MV-4-11 (cell line): ENCODE measurements around the gene PARP14.
"Not testable (repeated sequence)": the region's sequence is repeated elsewhere in the genome, so short reads cannot be mapped to it uniquely, and the experiment has no call there.

Source experiments
- DNase-seq: peaks from one replicate; lab custom pipeline; 2025; lab: John Stamatoyannopoulos, UW

The PARP14 gene

GRCh38 chr3:122727294-122727693 is 46.7 kb downstream of the PARP14 start:
- no peak for DNase-seq

- no peak for DNase-seq
Observed at GRCh38 chr3:122727766-122728165, 47.1 kb downstream of the PARP14 start.

GRCh38 chr3:122728186-122728585 is 47.5 kb downstream of the PARP14 start:
- no peak for DNase-seq

DNA sequence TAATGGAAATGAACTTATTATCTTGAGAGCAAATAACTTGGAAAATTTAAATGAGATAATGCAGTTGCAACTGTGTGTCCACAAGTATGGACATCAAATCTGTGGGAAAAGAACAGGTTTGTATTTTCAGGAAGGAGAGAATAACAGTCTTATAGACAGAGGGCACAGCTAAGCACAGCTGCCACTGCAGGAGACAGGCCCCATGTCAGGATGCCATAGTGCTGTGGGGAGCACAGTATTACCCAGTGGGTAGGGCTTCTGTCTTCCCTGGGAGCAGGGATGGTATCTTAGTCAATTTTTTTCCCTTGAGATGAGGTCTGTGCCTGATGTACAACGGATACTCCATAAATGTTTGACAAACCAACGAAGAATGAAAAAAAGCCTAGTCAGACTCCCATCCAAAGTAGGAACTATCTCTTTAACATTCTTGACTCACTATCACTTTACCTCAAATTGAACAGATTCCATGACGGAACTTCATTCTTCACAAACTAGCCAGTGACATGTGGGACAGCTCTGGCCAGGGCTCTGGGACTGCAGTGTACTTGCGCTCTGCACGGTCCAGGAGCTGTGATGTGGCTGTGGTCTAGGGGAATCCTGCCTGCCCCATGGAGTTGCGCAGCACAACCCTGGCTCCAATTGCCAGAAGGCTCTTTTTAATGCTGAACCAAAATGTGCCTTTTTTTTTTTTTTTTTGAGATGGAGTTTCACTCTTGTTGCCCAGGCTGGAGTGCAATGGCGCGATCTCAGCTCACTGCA is 48.3 kb downstream of the PARP14 start:
- no peak for DNase-seq

DNA sequence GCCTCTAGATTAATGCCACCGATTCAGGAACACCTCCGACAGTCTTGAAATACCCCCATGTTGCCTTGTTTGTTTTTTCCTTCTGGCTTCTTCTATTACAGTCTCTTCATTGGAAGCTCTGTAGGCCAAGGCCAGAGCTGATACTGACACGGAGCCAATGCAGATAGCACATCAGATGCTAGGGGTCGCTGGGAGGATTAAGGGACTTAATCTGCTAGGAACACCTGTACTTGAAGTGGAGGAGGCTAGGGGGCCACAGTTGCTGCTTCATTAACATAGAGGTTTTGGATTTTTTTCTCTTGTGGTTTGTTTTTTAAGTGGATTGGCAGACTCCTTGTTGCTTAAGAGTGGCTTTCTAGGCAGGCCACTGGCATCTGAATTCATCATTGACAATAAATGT is 49.6 kb downstream of the PARP14 start:
- DNase-seq, result no peak

- DNase-seq, result not testable (repeated sequence)
Observed at GRCh38 chr3:122732682-122733525, 52.3 kb downstream of the PARP14 start.

DNA sequence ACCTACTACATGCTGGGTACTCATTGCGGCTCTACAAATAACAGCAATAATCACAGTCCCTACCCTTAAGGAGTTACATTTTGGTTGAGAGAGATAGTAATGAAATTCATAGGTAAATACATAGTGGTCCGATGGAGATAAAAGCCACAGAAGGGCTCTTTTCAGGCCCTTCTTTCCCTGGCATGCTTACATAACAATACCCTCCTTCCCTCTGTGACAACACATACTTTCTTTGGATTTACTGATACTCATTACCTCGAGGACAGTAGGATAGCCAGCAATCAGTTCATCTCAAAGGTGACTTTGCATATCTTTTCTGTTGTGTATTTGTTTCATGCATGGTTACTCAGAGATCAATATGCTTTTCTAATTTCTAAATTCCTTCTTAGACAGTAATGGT is 58.5 kb downstream of the PARP14 start:
- no peak for DNase-seq

- no peak for DNase-seq
Observed at GRCh38 chr3:122742234-122742633, 61.6 kb downstream of the PARP14 start.

DNA sequence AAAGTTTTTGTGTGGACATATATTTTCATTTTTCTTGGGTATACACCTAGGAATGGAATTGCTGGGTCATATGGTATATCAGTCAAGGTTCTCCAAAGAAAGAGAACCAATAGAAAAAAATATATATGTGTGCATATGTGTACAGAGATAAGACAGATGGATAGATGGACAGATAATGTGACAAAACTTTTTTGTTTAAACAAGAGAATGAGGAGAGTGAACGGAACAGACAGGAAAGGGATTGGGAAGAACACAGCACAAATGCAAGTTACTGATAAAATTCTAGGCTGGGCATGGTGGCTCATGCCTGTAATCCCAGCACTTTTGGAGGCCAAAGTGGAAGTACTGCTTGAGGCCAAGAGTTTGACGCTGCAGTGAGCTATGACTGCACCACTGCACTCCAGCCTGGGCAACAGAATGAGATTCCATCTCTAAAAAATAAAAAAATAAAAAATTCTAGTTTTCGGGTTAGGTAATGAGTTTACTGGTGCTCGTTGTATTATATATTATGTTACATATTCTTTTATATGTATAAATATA is 63.0 kb downstream of the PARP14 start:
- DNase-seq, result no peak

- DNase-seq, result no peak
Observed at GRCh38 chr3:122745369-122746021, 64.9 kb downstream of the PARP14 start.

DNA sequence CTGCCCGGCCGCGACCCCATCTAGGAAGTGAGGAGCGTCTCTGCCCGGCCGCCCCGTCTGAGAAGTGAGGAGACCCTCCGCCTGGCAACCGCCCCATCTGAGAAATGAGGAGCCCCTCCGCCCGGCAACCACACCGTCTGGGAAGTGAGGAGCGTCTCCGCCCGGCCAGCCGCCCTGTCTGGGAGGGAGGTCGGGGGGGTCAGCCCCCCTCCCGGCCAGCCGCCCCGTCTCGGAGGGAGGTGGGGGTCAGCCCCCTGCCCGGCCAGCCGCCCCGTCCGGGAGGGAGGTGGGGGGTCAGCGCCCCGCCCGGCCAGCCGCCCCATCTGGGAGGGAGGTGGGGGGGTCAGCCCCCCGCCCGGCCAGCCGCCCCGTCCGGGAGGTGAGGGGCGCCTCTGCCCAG is 66.7 kb downstream of the PARP14 start:
- not testable (repeated sequence) for DNase-seq

- DNase-seq, result no peak
Observed at GRCh38 chr3:122748347-122748746, 67.7 kb downstream of the PARP14 start.

DNA sequence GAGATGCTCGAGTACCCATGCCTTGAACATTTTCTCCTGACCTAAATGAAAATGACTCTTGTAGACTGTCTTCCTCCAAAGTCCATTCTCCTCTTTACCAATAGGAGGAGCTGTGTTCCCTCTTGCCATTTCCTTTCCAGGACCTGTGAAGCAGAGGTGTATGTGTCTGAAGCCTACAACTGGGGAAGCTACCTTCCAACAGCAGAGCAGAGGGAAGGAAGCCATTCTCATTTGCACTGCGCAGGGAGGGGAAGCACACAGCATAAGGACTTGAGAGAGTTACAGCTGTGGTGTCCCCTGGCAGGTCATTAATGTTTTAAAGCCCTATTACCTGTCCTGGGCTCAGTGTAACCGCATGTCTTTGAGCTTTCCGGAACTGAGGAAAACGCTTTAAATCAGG is 74.3 kb downstream of the PARP14 start:
- DNase-seq, result no peak

DNA sequence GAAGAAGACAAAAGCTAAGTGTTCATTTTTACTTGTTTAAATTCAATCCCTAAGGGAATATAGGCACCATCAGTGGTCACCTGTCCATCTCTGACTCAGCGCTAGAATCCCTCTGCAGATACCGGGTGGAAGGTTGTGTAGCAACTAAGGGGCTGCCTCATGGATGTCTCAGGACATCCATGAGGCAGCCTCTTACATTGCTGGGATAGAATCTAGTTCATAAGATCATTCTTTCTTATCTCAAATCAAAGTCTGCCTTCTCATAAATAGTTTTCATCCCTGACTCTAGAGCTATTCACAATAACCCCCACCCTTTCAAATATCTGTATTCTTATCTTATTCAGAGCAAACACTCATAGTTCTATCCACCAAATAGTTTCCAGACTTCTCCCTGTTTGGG is 74.9 kb downstream of the PARP14 start:
- DNase-seq, result no peak

DNA sequence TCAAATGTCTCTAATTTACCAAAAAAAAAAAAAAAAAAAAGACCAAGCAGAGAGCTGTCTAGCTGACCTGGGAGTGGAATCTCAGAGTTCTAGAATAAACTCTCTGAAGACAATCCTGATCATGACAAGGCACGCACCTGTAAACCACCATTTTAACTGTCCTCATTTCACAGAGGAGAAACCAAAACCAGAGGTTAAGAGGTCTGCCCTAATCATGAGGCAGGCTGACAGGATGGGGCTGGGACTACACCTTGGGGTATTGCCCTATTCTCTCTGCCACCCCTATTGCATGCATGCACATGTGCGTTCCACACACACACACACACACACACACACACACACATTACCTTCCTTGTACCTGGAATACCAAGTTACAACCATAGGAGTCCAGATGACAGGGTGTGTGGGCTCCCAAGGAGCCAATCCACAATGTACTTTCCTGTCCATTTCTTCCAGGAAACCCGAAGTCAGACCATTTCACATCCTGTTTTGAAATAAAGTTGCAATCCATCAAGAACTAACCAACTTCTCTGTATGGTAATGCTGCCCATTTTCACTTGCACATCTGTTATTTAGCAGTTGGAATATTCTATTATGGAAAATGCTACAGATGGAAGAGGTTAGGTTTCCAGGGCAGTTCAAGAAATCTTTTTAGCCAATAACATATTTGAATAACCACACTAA is 78.4 kb downstream of the PARP14 start:
- no peak for DNase-seq

DNA sequence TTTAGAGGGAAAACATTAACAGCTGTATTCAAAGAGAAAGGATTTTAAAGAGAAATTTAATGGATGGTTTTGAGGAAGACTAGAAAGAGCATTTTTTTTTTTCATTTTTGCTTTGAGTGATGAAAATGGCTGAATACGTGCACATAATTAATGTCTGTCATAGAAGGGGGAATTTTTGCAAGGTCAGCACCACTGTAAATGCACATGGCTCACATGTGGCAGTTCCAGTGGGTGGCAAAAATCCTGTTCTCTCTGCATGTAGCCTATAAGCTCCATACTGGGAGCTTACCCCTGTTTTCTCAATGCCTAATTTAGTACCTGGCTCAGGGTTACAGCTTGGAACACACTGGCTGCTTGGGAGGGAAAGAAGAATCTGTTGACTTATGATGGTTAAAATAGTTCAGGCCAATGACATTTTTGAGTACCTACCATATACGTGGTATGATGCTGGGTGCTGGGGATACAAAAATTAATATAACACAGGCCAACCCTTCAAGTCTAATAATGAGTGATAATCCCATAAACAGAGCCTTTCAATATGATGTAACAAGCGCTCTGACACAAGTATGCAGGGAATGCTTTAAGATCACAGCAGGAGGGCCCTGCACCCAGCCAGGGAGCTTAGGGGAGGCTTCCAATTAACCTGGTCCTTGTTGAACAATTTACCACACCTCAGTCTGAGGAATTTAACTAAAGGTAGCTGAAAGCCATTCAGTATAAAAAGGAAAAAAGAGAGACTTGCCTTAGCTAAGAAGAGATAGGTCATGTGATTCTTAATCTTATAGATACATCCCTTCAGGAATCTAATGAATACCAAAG is 80.0 kb downstream of the PARP14 start:
- DNase-seq, result no peak

- DNase-seq, result no peak
Observed at GRCh38 chr3:122766430-122766829, 85.8 kb downstream of the PARP14 start.

- no peak for DNase-seq
Observed at GRCh38 chr3:122767540-122768372, 87.1 kb downstream of the PARP14 start.

GRCh38 chr3:122770521-122771202 is 90.0 kb downstream of the PARP14 start:
- DNase-seq, result no peak

DNA sequence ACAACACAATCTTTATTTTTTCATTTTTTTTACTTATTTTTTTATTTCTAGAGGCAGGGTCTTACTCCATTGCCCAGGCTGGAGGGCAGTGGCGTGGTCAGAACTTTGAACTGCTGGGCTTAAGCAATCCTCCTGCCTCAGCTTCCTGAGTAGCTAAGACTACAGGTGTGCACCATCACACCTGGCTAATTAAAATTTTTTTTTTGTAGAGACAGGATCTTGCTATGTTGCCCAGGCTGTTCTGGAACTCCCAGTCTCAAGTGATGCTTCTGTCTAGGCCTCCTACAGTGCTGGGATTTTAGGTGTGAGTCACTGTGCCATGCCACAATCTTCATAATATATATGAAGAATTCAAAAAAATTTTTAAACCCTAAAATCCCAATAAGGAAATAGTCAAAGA is 92.2 kb downstream of the PARP14 start:
- DNase-seq, result no peak
